HepG2 (cell line): ENCODE data around the gene PTH2. TPM values are rescaled to one million over a fixed set of nuclear protein-coding genes. Genes with fewer than 3 reads are reported as not detected.

Experiments
- ARNT ChIP-seq: fragments of 450-650 bp; IDR thresholded peaks from 2 replicates; pipeline ENCODE4 v1.6.1; 2017
- JUND ChIP-seq: sonication (generic); formaldehyde crosslinking; IDR thresholded peaks from 2 replicates; pipeline ENCODE4 v1.8.0; 2022; ENCODE audit warnings: mild to moderate bottlenecking, missing genetic modification reagents
- NFATC3 ChIP-seq: sonication (generic); formaldehyde crosslinking; IDR thresholded peaks from 2 replicates; pipeline ENCODE4 v1.5.1; 2020; ENCODE audit warnings: mild to moderate bottlenecking, missing genetic modification reagents
- NFKBIZ ChIP-seq: IDR thresholded peaks from 2 replicates; pipeline ENCODE4 v1.6.1; 2018; ENCODE audit warnings: missing genetic modification reagents, missing compliant biosample characterization
- SATB2 ChIP-seq: sonication (generic); formaldehyde crosslinking; IDR thresholded peaks from 2 replicates; pipeline ENCODE4 v1.5.0; 2020; ENCODE audit warnings: missing genetic modification reagents
- SRSF9 ChIP-seq: fragments of 200-400 bp; formaldehyde crosslinking; IDR thresholded peaks from 2 replicates; pipeline ENCODE4 v1.6.1; 2018; ENCODE audit warnings: borderline replicate concordance, mild to moderate bottlenecking, low read depth, low read length; ENCODE audit not compliant: insufficient read depth, poor library complexity, severe bottlenecking
- TMF1 ChIP-seq: sonication (generic); formaldehyde crosslinking; IDR thresholded peaks from 2 replicates; pipeline ENCODE4 v1.8.1; 2022; ENCODE audit warnings: low read depth, missing genetic modification reagents
- ZBTB8A ChIP-seq: sonication (generic); formaldehyde crosslinking; IDR thresholded peaks from 2 replicates; pipeline ENCODE4 v1.4.0; 2020; ENCODE audit warnings: mild to moderate bottlenecking, low read depth, missing genetic modification reagents, borderline replicate concordance
- ZNF251 ChIP-seq: sonication (generic); formaldehyde crosslinking; IDR thresholded peaks from 2 replicates; pipeline ENCODE4 v1.9.0; 2021; ENCODE audit warnings: mild to moderate bottlenecking, missing genetic modification reagents
- ZNF260 ChIP-seq: sonication (generic); formaldehyde crosslinking; IDR thresholded peaks from 2 replicates; pipeline ENCODE4 v1.4.0; 2020; ENCODE audit warnings: missing genetic modification reagents, low read depth, mild to moderate bottlenecking, borderline replicate concordance
- ZNF703 ChIP-seq: sonication (generic); formaldehyde crosslinking; IDR thresholded peaks from 2 replicates; pipeline ENCODE4 v1.5.1; 2020; ENCODE audit warnings: missing genetic modification reagents, mild to moderate bottlenecking, moderate library complexity, borderline replicate concordance
- ZNF776 ChIP-seq: sonication (generic); formaldehyde crosslinking; IDR thresholded peaks from 2 replicates; pipeline ENCODE4 v1.4.0; 2020; ENCODE audit warnings: mild to moderate bottlenecking, missing genetic modification reagents
- ZNF850 ChIP-seq: sonication (generic); formaldehyde crosslinking; conservative IDR thresholded peaks from 2 replicates; pipeline ENCODE4 v1.9.0; 2021; ENCODE audit warnings: mild to moderate bottlenecking, missing genetic modification reagents
- ZSCAN25 ChIP-seq: sonication (generic); formaldehyde crosslinking; IDR thresholded peaks from 2 replicates; pipeline ENCODE4 v1.8.0; 2022; ENCODE audit warnings: mild to moderate bottlenecking, missing genetic modification reagents
- polyA plus RNA-seq, 8 experiments: library from polyadenylated mRNA; depleted of rRNA in 3 of 8; stranded (reverse) in 7 of 8; unstranded in 1 of 8; fragments of >200 nt; fragmentation: Illumina TruSeq in 4 of 8; extraction: Trizol in 4 of 8; gene quantifications; 2 replicates each; pipeline versions ENCODE4 v1.2.1 to v1.2.3, GENCODE V29; 2011 to 2016; ENCODE audit warnings: low read depth in 4 of 8, missing spikeins in 1 of 8, mixed read lengths in 1 of 8; ENCODE audit not compliant: insufficient read depth in 1 of 8
- total RNA-seq, 5 experiments: library from RNA; depleted of rRNA; stranded (reverse); fragments of >200 nt; fragmentation: Illumina TruSeq; extraction: Trizol; gene quantifications; 2 replicates each; pipeline ENCODE4 v1.2.3, GENCODE V29; 2016; ENCODE audit warnings: low read depth in 1 of 5
- TF ChIP-seq, protein P1 (sequence below): sonication (generic); formaldehyde crosslinking; IDR thresholded peaks from 2 replicates; pipeline ENCODE4 v1.4.0; 2020; ENCODE audit warnings: missing genetic modification reagents
- TF ChIP-seq, protein P2 (sequence below): sonication (generic); formaldehyde crosslinking; conservative IDR thresholded peaks from 2 replicates; pipeline ENCODE4 v1.8.0; 2022; ENCODE audit warnings: low read depth, missing genetic modification reagents
- TF ChIP-seq, protein P3 (sequence below): sonication (generic); formaldehyde crosslinking; IDR thresholded peaks from 2 replicates; pipeline ENCODE4 v1.9.0; 2021; ENCODE audit warnings: missing genetic modification reagents, borderline replicate concordance
- TF ChIP-seq, protein P4 (sequence below): fragments of 450-650 bp; IDR thresholded peaks from 2 replicates; pipeline ENCODE4 v1.6.1; 2017; ENCODE audit warnings: mild to moderate bottlenecking

Gene PTH2
- total and polyA plus RNA-seq, 2 of the 13 experiments (the other 11 are each of a cell fraction or from before 2014, with no cell fraction given) = not detected

DNA sequence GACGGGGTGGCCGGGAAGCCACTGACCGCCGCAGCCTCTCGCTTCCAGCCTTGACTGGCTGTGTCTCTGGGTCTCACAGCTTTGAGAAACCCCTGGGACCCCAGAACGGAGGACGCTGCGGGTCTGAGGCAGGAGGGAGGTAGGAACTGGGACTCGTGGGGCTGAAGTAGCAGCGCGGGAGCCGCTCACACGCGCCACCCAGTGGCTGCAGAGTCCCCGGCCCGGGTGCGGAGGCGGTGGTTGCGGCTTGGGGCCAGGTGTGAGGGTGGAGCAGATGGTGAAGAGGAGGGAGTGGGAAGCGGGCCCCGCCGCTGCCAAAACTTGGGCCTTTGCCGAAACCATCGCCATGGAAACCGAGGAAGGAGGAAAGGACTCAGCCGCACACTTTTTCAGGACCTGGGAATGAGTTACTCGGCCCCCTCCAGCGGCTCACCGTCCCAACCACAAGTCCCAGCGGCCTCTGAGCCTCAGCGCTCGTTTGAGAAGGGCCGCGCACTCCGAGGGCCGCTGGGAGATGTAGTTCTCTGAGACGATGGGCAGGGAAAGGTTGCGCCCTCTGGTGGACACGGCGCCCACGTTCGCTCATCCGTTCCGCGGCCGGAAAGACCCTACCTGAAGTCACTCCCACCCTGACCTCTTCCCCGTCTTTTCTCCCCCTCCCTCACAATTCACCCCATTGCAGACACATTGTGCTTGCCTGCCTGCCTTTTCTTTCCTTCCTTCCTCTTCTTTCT is 20.3 kb upstream of the PTH2 start (continued):
- TF ChIP-seq ZNF850 (CRISPR knock-in tag) (0 out of 2 replicates have a peak, but pooled peaks have one; percentile 35), JUND (CRISPR knock-in tag) (no peak), NFKBIZ (CRISPR knock-in tag) (no peak), SATB2 (CRISPR knock-in tag) (no peak), ZNF703 (CRISPR knock-in tag) (no peak), ZNF251 (CRISPR knock-in tag) (no peak), ZSCAN25 (peak; percentile 54; the same call in 1 of the 2 replicates), ZNF776 (no peak), NFATC3 (0 out of 2 replicates have a peak, but pooled peaks have one; percentile 57), ZNF260 (CRISPR knock-in tag) (no peak), SRSF9 (no peak), ARNT (no peak), ZBTB8A (no peak), TMF1 (CRISPR knock-in tag) (no peak)
- TF ChIP-seq, protein P1, sequence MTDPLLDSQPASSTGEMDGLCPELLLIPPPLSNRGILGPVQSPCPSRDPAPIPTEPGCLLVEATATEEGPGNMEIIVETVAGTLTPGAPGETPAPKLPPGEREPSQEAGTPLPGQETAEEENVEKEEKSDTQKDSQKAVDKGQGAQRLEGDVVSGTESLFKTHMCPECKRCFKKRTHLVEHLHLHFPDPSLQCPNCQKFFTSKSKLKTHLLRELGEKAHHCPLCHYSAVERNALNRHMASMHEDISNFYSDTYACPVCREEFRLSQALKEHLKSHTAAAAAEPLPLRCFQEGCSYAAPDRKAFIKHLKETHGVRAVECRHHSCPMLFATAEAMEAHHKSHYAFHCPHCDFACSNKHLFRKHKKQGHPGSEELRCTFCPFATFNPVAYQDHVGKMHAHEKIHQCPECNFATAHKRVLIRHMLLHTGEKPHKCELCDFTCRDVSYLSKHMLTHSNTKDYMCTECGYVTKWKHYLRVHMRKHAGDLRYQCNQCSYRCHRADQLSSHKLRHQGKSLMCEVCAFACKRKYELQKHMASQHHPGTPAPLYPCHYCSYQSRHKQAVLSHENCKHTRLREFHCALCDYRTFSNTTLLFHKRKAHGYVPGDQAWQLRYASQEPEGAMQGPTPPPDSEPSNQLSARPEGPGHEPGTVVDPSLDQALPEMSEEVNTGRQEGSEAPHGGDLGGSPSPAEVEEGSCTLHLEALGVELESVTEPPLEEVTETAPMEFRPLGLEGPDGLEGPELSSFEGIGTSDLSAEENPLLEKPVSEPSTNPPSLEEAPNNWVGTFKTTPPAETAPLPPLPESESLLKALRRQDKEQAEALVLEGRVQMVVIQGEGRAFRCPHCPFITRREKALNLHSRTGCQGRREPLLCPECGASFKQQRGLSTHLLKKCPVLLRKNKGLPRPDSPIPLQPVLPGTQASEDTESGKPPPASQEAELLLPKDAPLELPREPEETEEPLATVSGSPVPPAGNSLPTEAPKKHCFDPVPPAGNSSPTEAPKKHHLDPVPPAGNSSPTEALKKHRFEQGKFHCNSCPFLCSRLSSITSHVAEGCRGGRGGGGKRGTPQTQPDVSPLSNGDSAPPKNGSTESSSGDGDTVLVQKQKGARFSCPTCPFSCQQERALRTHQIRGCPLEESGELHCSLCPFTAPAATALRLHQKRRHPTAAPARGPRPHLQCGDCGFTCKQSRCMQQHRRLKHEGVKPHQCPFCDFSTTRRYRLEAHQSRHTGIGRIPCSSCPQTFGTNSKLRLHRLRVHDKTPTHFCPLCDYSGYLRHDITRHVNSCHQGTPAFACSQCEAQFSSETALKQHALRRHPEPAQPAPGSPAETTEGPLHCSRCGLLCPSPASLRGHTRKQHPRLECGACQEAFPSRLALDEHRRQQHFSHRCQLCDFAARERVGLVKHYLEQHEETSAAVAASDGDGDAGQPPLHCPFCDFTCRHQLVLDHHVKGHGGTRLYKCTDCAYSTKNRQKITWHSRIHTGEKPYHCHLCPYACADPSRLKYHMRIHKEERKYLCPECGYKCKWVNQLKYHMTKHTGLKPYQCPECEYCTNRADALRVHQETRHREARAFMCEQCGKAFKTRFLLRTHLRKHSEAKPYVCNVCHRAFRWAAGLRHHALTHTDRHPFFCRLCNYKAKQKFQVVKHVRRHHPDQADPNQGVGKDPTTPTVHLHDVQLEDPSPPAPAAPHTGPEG = no peak; the same call in 1 of the 2 replicates
- TF ChIP-seq, protein P2, sequence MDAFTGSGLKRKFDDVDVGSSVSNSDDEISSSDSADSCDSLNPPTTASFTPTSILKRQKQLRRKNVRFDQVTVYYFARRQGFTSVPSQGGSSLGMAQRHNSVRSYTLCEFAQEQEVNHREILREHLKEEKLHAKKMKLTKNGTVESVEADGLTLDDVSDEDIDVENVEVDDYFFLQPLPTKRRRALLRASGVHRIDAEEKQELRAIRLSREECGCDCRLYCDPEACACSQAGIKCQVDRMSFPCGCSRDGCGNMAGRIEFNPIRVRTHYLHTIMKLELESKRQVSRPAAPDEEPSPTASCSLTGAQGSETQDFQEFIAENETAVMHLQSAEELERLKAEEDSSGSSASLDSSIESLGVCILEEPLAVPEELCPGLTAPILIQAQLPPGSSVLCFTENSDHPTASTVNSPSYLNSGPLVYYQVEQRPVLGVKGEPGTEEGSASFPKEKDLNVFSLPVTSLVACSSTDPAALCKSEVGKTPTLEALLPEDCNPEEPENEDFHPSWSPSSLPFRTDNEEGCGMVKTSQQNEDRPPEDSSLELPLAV (CRISPR knock-in tag) = no peak
- TF ChIP-seq, protein P3, sequence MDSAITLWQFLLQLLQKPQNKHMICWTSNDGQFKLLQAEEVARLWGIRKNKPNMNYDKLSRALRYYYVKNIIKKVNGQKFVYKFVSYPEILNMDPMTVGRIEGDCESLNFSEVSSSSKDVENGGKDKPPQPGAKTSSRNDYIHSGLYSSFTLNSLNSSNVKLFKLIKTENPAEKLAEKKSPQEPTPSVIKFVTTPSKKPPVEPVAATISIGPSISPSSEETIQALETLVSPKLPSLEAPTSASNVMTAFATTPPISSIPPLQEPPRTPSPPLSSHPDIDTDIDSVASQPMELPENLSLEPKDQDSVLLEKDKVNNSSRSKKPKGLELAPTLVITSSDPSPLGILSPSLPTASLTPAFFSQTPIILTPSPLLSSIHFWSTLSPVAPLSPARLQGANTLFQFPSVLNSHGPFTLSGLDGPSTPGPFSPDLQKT (CRISPR knock-in tag) = no peak
- TF ChIP-seq, protein P4, sequence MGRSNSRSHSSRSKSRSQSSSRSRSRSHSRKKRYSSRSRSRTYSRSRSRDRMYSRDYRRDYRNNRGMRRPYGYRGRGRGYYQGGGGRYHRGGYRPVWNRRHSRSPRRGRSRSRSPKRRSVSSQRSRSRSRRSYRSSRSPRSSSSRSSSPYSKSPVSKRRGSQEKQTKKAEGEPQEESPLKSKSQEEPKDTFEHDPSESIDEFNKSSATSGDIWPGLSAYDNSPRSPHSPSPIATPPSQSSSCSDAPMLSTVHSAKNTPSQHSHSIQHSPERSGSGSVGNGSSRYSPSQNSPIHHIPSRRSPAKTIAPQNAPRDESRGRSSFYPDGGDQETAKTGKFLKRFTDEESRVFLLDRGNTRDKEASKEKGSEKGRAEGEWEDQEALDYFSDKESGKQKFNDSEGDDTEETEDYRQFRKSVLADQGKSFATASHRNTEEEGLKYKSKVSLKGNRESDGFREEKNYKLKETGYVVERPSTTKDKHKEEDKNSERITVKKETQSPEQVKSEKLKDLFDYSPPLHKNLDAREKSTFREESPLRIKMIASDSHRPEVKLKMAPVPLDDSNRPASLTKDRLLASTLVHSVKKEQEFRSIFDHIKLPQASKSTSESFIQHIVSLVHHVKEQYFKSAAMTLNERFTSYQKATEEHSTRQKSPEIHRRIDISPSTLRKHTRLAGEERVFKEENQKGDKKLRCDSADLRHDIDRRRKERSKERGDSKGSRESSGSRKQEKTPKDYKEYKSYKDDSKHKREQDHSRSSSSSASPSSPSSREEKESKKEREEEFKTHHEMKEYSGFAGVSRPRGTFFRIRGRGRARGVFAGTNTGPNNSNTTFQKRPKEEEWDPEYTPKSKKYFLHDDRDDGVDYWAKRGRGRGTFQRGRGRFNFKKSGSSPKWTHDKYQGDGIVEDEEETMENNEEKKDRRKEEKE = no peak
